BLaER1 (cell line): Measurements from ENCODE around the gene PI4K2A.
"Not testable (repeated sequence)": the region's sequence is repeated elsewhere in the genome, so short reads cannot be mapped to it uniquely, and the experiment has no call there.

Source experiments
- H3K27ac ChIP-seq: shearing (Covaris generic); formaldehyde crosslinking; 2 replicates; pipeline ENCODE4 v1.8.1; 2022
- H3K27me3 ChIP-seq: shearing (Covaris generic); formaldehyde crosslinking; 2 replicates; pipeline ENCODE4 v1.8.1; 2022
- H3K36me3 ChIP-seq: shearing (Covaris generic); formaldehyde crosslinking; 2 replicates; pipeline ENCODE4 v1.8.1; 2022
- H3K4me1 ChIP-seq: shearing (Covaris generic); formaldehyde crosslinking; 2 replicates; pipeline ENCODE4 v1.8.1; 2022
- H3K4me2 ChIP-seq: shearing (Covaris generic); formaldehyde crosslinking; 2 replicates; pipeline ENCODE4 v1.8.1; 2022
- H3K4me3 ChIP-seq: shearing (Covaris generic); formaldehyde crosslinking; 2 replicates; pipeline ENCODE4 v1.8.1; 2022
- H3K9ac ChIP-seq: shearing (Covaris generic); formaldehyde crosslinking; 2 replicates; pipeline ENCODE4 v1.8.1; 2022
- H3K9me3 ChIP-seq: shearing (Covaris generic); formaldehyde crosslinking; 2 replicates; pipeline ENCODE4 v1.8.1; 2022
- H4K20me1 ChIP-seq: shearing (Covaris generic); formaldehyde crosslinking; 2 replicates; pipeline ENCODE4 v1.8.1; 2022
- Cebpa-rat ChIP-seq: shearing (Covaris generic); IDR thresholded peaks from 2 replicates; pipeline ENCODE4 v1.8.1; 2022

Gene PI4K2A

DNA sequence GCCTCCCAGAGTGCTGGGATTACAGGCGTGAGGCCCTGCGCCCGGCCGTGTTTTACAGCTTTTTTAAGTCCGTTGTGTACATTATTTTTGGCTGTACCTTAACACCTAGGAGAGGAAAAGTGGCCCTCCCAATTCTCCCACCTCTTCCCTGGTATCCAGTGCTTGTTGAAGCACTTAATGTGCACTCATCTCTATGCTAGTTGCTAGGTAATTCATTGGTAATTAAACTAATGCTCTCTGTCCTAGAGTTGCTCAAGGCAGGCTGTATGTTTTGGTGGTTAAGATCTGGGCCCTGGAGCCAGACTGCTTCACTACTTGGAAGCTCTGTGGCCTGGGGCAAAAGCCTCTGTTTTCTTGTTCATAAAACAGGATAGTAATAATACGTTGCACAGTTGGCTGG lies 27.0 kb downstream of the PI4K2A start:
- TF ChIP-seq Cebpa-rat: no peak
- Histone ChIP-seq H3K4me2 (no peak overlapping the region), H3K9me3 (no peaks in the 10 kb centered on the region), H3K27ac (no peak overlapping the region), H4K20me1 (no peaks in the 10 kb centered on the region), H3K4me3 (no peak overlapping the region), H3K27me3 (no peaks in the 10 kb centered on the region), H3K9ac (no peak overlapping the region), H3K36me3 (peaks cover 16% of the 10 kb centered on the region), H3K4me1 (peaks cover 7% of the 10 kb centered on the region; the same call in 1 of the 2 replicates)

DNA sequence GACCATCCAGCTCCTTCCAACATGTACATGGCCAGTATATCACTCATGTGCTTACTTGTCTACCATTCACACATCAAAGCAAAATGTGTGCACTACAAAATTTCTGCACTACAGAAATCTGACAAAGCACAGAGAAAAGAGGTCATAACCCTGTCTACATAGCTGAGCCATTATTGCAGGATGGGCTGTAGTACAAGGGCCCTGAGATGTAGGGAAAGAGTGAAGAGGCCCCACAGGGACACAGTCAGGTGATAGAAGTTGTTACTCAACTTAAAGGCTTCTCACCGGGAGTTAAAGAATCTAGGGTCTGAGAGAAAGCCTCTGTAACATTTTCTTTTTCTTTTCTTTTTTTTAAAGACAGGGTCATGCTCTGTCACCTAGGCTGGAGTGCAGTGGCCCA lies 29.1 kb downstream of the PI4K2A start:
- H3K9ac ChIP-seq: no peak overlapping the region
- H3K4me3 ChIP-seq: no peak overlapping the region
- TF ChIP-seq Cebpa-rat: no peak
- H3K27me3 ChIP-seq: no peaks in the 10 kb centered on the region
- no peaks in the 10 kb centered on the region for H3K9me3 ChIP-seq
- H4K20me1 ChIP-seq: no peaks in the 10 kb centered on the region
- H3K4me1 ChIP-seq: peaks cover 6% of the 10 kb centered on the region; the same call in 1 of the 2 replicates
- H3K36me3 ChIP-seq: peaks cover 24% of the 10 kb centered on the region
- no peak overlapping the region for H3K4me2 ChIP-seq
- no peak overlapping the region for H3K27ac ChIP-seq

GRCh38 chr10:97673736-97674525 lies 33.5 kb downstream of the PI4K2A start:
- Histone ChIP-seq H3K4me3 (no peak overlapping the region), H3K27ac (no peak overlapping the region), H3K9ac (no peak overlapping the region), H3K4me1 (peaks cover 14% of the 10 kb centered on the region), H4K20me1 (no peaks in the 10 kb centered on the region), H3K9me3 (no peaks in the 10 kb centered on the region), H3K36me3 (peaks cover 33% of the 10 kb centered on the region), H3K4me2 (no peak overlapping the region), H3K27me3 (no peaks in the 10 kb centered on the region)
- TF ChIP-seq Cebpa-rat: no peak

GRCh38 chr10:97675222-97675621 lies 34.8 kb downstream of the PI4K2A start:
- Histone ChIP-seq H4K20me1 (no peaks in the 10 kb centered on the region), H3K9me3 (no peaks in the 10 kb centered on the region), H3K36me3 (peaks cover 39% of the 10 kb centered on the region), H3K27me3 (no peaks in the 10 kb centered on the region), H3K9ac (no peak overlapping the region), H3K27ac (no peak overlapping the region), H3K4me1 (peaks cover 14% of the 10 kb centered on the region), H3K4me3 (no peak overlapping the region), H3K4me2 (no peak overlapping the region)
- TF ChIP-seq Cebpa-rat: no peak

GRCh38 chr10:97676770-97677581 lies 36.5 kb downstream of the PI4K2A start:
- TF ChIP-seq Cebpa-rat: no peak
- H3K4me3 ChIP-seq: no peak overlapping the region
- H3K9ac ChIP-seq: no peak overlapping the region; the same call in 1 of the 2 replicates
- no peak overlapping the region for H3K27ac ChIP-seq
- H3K36me3 ChIP-seq: peaks cover 39% of the 10 kb centered on the region
- H3K27me3 ChIP-seq: no peaks in the 10 kb centered on the region
- peaks cover 14% of the 10 kb centered on the region for H3K4me1 ChIP-seq
- no peaks in the 10 kb centered on the region for H3K9me3 ChIP-seq
- H4K20me1 ChIP-seq: no peaks in the 10 kb centered on the region
- peak overlapping the region; percentile 17; the same call in 1 of the 2 replicates for H3K4me2 ChIP-seq

DNA sequence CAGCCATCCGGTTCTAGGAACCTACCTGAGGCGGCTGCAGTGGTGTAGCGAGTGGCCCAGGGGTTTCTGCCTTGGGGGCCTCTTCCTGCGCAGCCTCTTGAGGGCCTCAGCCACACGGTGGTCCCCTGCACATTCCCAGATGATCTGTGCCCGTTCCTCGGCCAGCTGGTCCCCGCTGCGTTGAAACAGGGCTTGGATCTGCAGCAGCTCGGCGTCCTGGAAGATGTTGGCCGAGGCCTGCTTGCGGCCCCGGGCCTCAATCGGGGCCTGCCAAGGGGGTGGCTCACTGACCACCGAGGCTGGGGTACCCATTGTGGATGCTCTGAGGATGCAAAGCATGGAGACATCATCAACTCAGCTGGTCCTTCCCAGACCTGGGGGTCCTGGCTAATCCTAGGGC lies 39.1 kb downstream of the PI4K2A start:
- no peak overlapping the region for H3K9ac ChIP-seq
- H3K4me1 ChIP-seq: peaks cover 16% of the 10 kb centered on the region
- TF ChIP-seq Cebpa-rat: no peak
- H3K4me3 ChIP-seq: no peak overlapping the region
- H4K20me1 ChIP-seq: no peaks in the 10 kb centered on the region
- H3K27me3 ChIP-seq: no peaks in the 10 kb centered on the region
- H3K9me3 ChIP-seq: no peaks in the 10 kb centered on the region
- no peak overlapping the region for H3K4me2 ChIP-seq
- peaks cover 32% of the 10 kb centered on the region for H3K36me3 ChIP-seq
- no peak overlapping the region for H3K27ac ChIP-seq

- H3K4me3 ChIP-seq: no peak overlapping the region
- no peak overlapping the region for H3K4me2 ChIP-seq
- H3K27ac ChIP-seq: no peak overlapping the region
- no peaks in the 10 kb centered on the region for H3K27me3 ChIP-seq
- TF ChIP-seq Cebpa-rat: no peak
- peaks cover 17% of the 10 kb centered on the region; the same call in 1 of the 2 replicates for H3K36me3 ChIP-seq
- H3K9me3 ChIP-seq: no peaks in the 10 kb centered on the region
- H3K9ac ChIP-seq: no peak overlapping the region
- peaks cover 30% of the 10 kb centered on the region for H3K4me1 ChIP-seq
- no peaks in the 10 kb centered on the region for H4K20me1 ChIP-seq
Measured at GRCh38 chr10:97682042-97682441, 41.6 kb downstream of the PI4K2A start.

DNA sequence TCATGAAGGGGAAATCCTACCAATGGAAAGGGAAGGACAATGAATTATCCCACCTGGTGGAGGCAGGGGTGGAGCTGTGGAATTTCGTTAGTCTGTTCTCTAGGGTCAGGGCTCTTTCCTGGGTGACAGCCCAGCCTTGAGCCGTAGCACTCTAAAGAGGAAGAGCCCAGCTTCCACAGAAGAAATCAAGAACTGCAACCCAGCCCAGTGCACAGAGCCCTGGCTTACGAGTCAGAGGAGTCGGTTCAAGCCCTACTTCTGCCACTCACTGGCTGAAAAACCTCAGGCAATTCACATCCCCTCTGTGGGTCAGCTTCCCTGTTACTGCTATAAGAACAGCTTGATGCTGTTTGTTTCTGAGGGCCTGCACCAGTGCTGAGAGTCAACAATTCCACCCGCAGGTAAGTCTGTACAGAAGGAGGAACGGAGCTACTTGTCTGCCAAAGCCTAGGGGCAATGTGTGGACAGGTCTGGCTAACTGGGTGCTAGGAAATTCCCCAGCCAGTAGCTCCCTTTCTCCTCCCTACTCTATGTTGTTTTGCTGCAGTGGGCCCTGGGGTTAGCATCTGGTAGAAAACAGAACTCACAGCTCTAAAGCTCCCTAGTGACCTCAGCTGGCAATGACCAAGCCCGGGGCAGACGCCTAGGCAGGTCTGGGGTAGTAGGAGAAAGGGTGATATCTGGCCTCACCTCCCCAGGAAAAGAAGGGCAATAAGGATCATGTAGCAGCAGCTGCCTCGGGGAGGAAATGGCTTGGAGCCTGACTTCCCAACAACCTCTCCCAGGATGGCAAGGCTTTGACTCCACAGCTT lies 43.3 kb downstream of the PI4K2A start:
- Histone ChIP-seq H3K9ac (no peak overlapping the region; the same call in 1 of the 2 replicates), H4K20me1 (no peaks in the 10 kb centered on the region), H3K27me3 (no peaks in the 10 kb centered on the region), H3K4me3 (no peak overlapping the region), H3K9me3 (no peaks in the 10 kb centered on the region), H3K27ac (no peak overlapping the region), H3K36me3 (peaks cover 5% of the 10 kb centered on the region; the same call in 1 of the 2 replicates), H3K4me2 (peak overlapping the region; percentile 19; the same call in 1 of the 2 replicates), H3K4me1 (peaks cover 36% of the 10 kb centered on the region)
- TF ChIP-seq Cebpa-rat: no peak

- H3K4me3 ChIP-seq, H3K9me3 ChIP-seq, H4K20me1 ChIP-seq, H3K27ac ChIP-seq, H3K9ac ChIP-seq, H3K27me3 ChIP-seq, H3K36me3 ChIP-seq: not testable (repeated sequence)
- H3K4me1 ChIP-seq: peaks cover 36% of the 10 kb centered on the region
- peak overlapping the region; percentile 19; the same call in 1 of the 2 replicates for H3K4me2 ChIP-seq
Measured at GRCh38 chr10:97684368-97684713, 43.9 kb downstream of the PI4K2A start.
